ENCODE results near the gene HTRA2.
"Not testable (repeated sequence)": the region's sequence is repeated elsewhere in the genome, so short reads cannot be mapped to it uniquely, and the experiment has no call there.

Gene HTRA2

DNA sequence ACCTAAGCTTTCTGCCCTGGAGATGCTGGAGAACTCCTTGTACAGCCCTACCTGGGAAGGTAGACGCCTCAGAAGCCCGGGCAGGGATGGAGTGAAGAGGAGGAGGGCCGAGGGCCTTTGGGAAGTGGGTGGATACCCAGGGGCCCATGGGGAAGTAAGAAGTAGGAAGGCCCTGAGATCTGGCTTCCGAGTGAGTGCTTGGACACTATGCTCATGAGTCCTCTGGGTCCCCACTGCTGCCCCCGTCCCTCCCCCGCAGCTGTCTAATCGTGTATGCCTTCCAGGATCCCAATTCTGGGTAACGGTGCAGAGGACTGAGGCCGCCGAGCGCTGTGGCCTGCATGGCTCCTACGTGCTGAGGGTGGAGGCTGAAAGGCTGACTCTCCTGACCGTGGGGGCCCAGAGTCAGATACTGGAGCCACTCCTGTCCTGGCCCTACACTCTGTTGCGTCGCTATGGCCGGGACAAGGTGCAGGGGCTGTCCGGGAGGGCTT is 25.9 kb downstream of the HTRA2 start:
- Mint-ChIP-seq H3K9me3 (no peaks in the 10 kb centered on the region), H3K27ac (ENCODE audit: low read depth) (peak overlapping the region; percentile 88), H3K4me3 (peak overlapping the region; percentile 88), H3K27me3 (peaks cover 21% of the 10 kb centered on the region), H3K36me3 (ENCODE audit: insufficient read depth) (peaks cover 27% of the 10 kb centered on the region), H3K4me1 (peaks cover 12% of the 10 kb centered on the region)
- ATAC-seq (replicated peaks; ENCODE audit: extremely low read depth, poor library complexity, severe bottlenecking), result no peak
- no peak for DNase-seq (ENCODE audit: low spot score in 2 of 2)

DNA sequence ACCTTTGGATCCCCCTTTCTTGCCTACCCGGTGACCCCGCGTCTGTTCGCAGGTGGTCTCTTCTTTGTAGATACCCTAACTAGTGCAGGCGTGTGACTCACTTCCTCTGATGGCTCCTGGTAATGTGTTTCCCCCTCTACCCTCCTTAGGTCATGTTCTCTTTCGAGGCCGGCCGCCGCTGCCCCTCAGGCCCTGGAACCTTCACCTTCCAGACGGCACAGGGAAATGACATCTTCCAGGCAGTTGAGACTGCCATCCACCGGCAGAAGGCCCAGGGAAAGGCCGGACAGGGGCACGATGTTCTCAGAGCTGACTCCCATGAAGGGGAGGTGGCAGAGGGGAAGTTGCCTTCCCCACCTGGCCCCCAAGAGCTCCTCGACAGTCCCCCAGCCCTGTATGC is 26.4 kb downstream of the HTRA2 start:
- H3K9me3 Mint-ChIP-seq, result no peaks in the 10 kb centered on the region
- peaks cover 27% of the 10 kb centered on the region for H3K36me3 Mint-ChIP-seq (ENCODE audit: insufficient read depth)
- H3K4me3 Mint-ChIP-seq, result peak overlapping the region; percentile 88
- no peak for DNase-seq (ENCODE audit: low spot score in 2 of 2)
- ATAC-seq (replicated peaks; ENCODE audit: extremely low read depth, poor library complexity, severe bottlenecking), result no peak
- peaks cover 17% of the 10 kb centered on the region for H3K27me3 Mint-ChIP-seq
- H3K27ac Mint-ChIP-seq (ENCODE audit: low read depth), result peak overlapping the region; percentile 49
- H3K4me1 Mint-ChIP-seq, result peaks cover 12% of the 10 kb centered on the region

DNA sequence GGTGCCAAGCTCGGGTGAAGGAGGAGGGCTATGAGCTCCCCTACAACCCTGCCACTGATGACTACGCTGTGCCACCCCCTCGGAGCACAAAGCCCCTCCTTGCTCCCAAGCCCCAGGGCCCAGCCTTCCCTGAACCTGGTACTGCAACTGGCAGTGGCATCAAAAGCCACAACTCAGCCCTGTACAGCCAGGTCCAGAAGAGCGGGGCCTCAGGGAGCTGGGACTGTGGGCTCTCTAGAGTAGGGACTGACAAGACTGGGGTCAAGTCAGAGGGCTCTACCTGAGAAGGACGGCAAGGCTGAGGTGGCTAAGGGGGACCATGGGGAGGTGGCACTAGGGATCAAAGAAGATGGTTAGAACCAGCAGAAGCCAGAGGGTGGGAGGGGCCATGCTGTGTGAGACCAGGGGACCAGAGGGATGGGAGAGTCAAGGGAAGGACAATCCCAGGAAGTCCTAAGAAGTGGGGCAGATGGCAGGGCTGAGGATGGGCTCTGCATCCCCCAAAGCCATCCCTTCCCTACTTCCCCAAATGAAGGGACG is 27.2 kb downstream of the HTRA2 start:
- Mint-ChIP-seq H3K27ac (ENCODE audit: low read depth) (no peak overlapping the region), H3K4me3 (peak overlapping the region; percentile 88), H3K27me3 (peaks cover 16% of the 10 kb centered on the region), H3K36me3 (ENCODE audit: insufficient read depth) (peaks cover 27% of the 10 kb centered on the region), H3K4me1 (peaks cover 12% of the 10 kb centered on the region), H3K9me3 (no peaks in the 10 kb centered on the region)
- DNase-seq (ENCODE audit: low spot score in 2 of 2), result no peak
- no peak for ATAC-seq (replicated peaks; ENCODE audit: extremely low read depth, poor library complexity, severe bottlenecking)

GRCh38 chr2:74558284-74559230 is 28.8 kb downstream of the HTRA2 start:
- Mint-ChIP-seq H3K27me3 (peaks cover 31% of the 10 kb centered on the region), H3K27ac (ENCODE audit: low read depth) (no peak overlapping the region), H3K4me1 (peaks cover 10% of the 10 kb centered on the region), H3K36me3 (ENCODE audit: insufficient read depth) (peaks cover 22% of the 10 kb centered on the region), H3K9me3 (no peaks in the 10 kb centered on the region), H3K4me3 (no peak overlapping the region)
- DNase-seq (ENCODE audit: low spot score in 2 of 2) (no peak), ATAC-seq (replicated peaks; ENCODE audit: extremely low read depth, poor library complexity, severe bottlenecking) (no peak)

- ATAC-seq (replicated peaks; ENCODE audit: extremely low read depth, poor library complexity, severe bottlenecking) (no peak), DNase-seq (ENCODE audit: low spot score in 2 of 2) (no peak)
- Mint-ChIP-seq H3K9me3 (no peaks in the 10 kb centered on the region), H3K27ac (ENCODE audit: low read depth) (no peak overlapping the region), H3K36me3 (ENCODE audit: insufficient read depth) (peaks cover 11% of the 10 kb centered on the region), H3K4me1 (peaks cover 7% of the 10 kb centered on the region), H3K27me3 (peaks cover 40% of the 10 kb centered on the region), H3K4me3 (no peak overlapping the region)
Observed at GRCh38 chr2:74559912-74560311, 30.2 kb downstream of the HTRA2 start.

- no peak overlapping the region for H3K27ac Mint-ChIP-seq (ENCODE audit: low read depth)
- DNase-seq (ENCODE audit: low spot score in 2 of 2) (no peak), ATAC-seq (replicated peaks; ENCODE audit: extremely low read depth, poor library complexity, severe bottlenecking) (no peak)
- no peak overlapping the region for H3K4me3 Mint-ChIP-seq
- peaks cover 43% of the 10 kb centered on the region for H3K27me3 Mint-ChIP-seq
- H3K4me1 Mint-ChIP-seq, result peaks cover 1% of the 10 kb centered on the region
- no peaks in the 10 kb centered on the region for H3K9me3 Mint-ChIP-seq
- H3K36me3 Mint-ChIP-seq (ENCODE audit: insufficient read depth), result peaks cover 6% of the 10 kb centered on the region
Observed at GRCh38 chr2:74560591-74560990, 30.9 kb downstream of the HTRA2 start.

DNA sequence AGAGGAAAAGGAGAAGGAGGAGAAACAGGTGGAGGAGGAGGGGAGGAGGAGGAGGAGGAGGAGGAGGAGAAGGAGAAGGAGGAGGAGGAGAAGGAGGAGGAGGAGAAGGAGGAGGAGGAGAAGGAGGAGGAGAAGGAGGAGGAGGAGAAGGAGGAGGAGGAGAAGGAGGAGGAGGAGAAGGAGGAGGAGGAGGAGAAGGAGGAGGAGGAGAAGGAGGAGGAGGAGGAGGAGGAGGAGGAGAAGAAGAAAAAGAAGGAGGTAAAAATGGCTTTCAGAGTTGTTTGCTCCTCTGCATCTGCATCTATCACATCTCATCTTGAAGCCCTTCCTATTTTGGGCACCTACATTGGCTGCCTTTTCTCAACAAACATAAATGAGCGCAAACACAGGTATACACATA is 31.3 kb downstream of the HTRA2 start:
- not testable (repeated sequence) for H3K4me3 Mint-ChIP-seq; H3K4me1 Mint-ChIP-seq; H3K36me3 Mint-ChIP-seq (ENCODE audit: insufficient read depth); ATAC-seq (replicated peaks; ENCODE audit: extremely low read depth, poor library complexity, severe bottlenecking); H3K9me3 Mint-ChIP-seq; DNase-seq (ENCODE audit: low spot score in 2 of 2); H3K27ac Mint-ChIP-seq (ENCODE audit: low read depth)
- H3K27me3 Mint-ChIP-seq, result peaks cover 48% of the 10 kb centered on the region

- H3K27me3 Mint-ChIP-seq, result peaks cover 54% of the 10 kb centered on the region
- no peaks in the 10 kb centered on the region for H3K9me3 Mint-ChIP-seq
- no peak overlapping the region for H3K4me3 Mint-ChIP-seq
- ATAC-seq (replicated peaks; ENCODE audit: extremely low read depth, poor library complexity, severe bottlenecking), result no peak
- H3K36me3 Mint-ChIP-seq (ENCODE audit: insufficient read depth), result no peaks in the 10 kb centered on the region
- H3K27ac Mint-ChIP-seq (ENCODE audit: low read depth), result no peak overlapping the region
- no peak for DNase-seq (ENCODE audit: low spot score in 2 of 2)
- H3K4me1 Mint-ChIP-seq, result no peaks in the 10 kb centered on the region
Observed at GRCh38 chr2:74562126-74562775, 32.5 kb downstream of the HTRA2 start.

- H3K4me1 Mint-ChIP-seq, result no peaks in the 10 kb centered on the region
- H3K36me3 Mint-ChIP-seq (ENCODE audit: insufficient read depth), result no peaks in the 10 kb centered on the region
- DNase-seq (ENCODE audit: low spot score in 2 of 2) (no peak), ATAC-seq (replicated peaks; ENCODE audit: extremely low read depth, poor library complexity, severe bottlenecking) (no peak)
- H3K27ac Mint-ChIP-seq (ENCODE audit: low read depth), result no peak overlapping the region
- H3K9me3 Mint-ChIP-seq, result no peaks in the 10 kb centered on the region
- H3K4me3 Mint-ChIP-seq, result no peak overlapping the region
- peaks cover 64% of the 10 kb centered on the region for H3K27me3 Mint-ChIP-seq
Observed at GRCh38 chr2:74564222-74564621, 34.5 kb downstream of the HTRA2 start.

GRCh38 chr2:74566076-74566753 is 36.5 kb downstream of the HTRA2 start:
- Mint-ChIP-seq H3K9me3 (no peaks in the 10 kb centered on the region), H3K4me3 (no peak overlapping the region), H3K4me1 (no peaks in the 10 kb centered on the region), H3K27ac (ENCODE audit: low read depth) (no peak overlapping the region), H3K36me3 (ENCODE audit: insufficient read depth) (no peaks in the 10 kb centered on the region), H3K27me3 (peaks cover 55% of the 10 kb centered on the region)
- DNase-seq (ENCODE audit: low spot score in 2 of 2) (no peak), ATAC-seq (replicated peaks; ENCODE audit: extremely low read depth, poor library complexity, severe bottlenecking) (no peak)

- Mint-ChIP-seq H3K27me3 (peaks cover 50% of the 10 kb centered on the region), H3K9me3 (no peaks in the 10 kb centered on the region), H3K36me3 (ENCODE audit: insufficient read depth) (no peaks in the 10 kb centered on the region), H3K27ac (ENCODE audit: low read depth) (no peak overlapping the region), H3K4me3 (no peak overlapping the region), H3K4me1 (no peaks in the 10 kb centered on the region)
- DNase-seq (ENCODE audit: low spot score in 2 of 2) (no peak), ATAC-seq (replicated peaks; ENCODE audit: extremely low read depth, poor library complexity, severe bottlenecking) (no peak)
Observed at GRCh38 chr2:74566754-74567085, 37.0 kb downstream of the HTRA2 start.

- Mint-ChIP-seq H3K4me3 (no peak overlapping the region), H3K27me3 (peaks cover 38% of the 10 kb centered on the region), H3K36me3 (ENCODE audit: insufficient read depth) (no peaks in the 10 kb centered on the region), H3K27ac (ENCODE audit: low read depth) (no peak overlapping the region), H3K9me3 (no peaks in the 10 kb centered on the region), H3K4me1 (no peaks in the 10 kb centered on the region)
- DNase-seq (ENCODE audit: low spot score in 2 of 2) (no peak), ATAC-seq (replicated peaks; ENCODE audit: extremely low read depth, poor library complexity, severe bottlenecking) (no peak)
Observed at GRCh38 chr2:74567881-74568280, 38.1 kb downstream of the HTRA2 start.

All from central memory CD8-positive, alpha-beta T cell (primary cell).